GM18868 (cell line): ENCODE measurements around the gene KLHDC4.
"Not testable (repeated sequence)": the region's sequence is repeated elsewhere in the genome, so short reads cannot be mapped to it uniquely, and the experiment has no call there.

Experiments used
- ATAC-seq: cut with Tn5 transposase; IDR thresholded peaks from one replicate; pipeline ENCODE4 v1.9.1; 2021; ENCODE audit warnings: mild to moderate bottlenecking, moderate library complexity; ENCODE audit not compliant: unreplicated experiment

KLHDC4 gene

GRCh38 chr16:87721622-87722585, 43.9 kb downstream of the KLHDC4 start:
- no peak for ATAC-seq

- no peak for ATAC-seq
Observed at GRCh38 chr16:87720446-87720845, 45.3 kb downstream of the KLHDC4 start.

- ATAC-seq: not testable (repeated sequence)
Observed at GRCh38 chr16:87718831-87719230, 47.0 kb downstream of the KLHDC4 start.

- no peak for ATAC-seq
Observed at GRCh38 chr16:87715658-87716057, 50.1 kb downstream of the KLHDC4 start.

GRCh38 chr16:87715231-87715630, 50.6 kb downstream of the KLHDC4 start:
- no peak for ATAC-seq

- no peak for ATAC-seq
Observed at GRCh38 chr16:87713451-87714229, 52.1 kb downstream of the KLHDC4 start.

- ATAC-seq: no peak
Observed at GRCh38 chr16:87712184-87712762, 53.5 kb downstream of the KLHDC4 start.

GRCh38 chr16:87710887-87711286, 54.9 kb downstream of the KLHDC4 start:
- no peak for ATAC-seq

GRCh38 chr16:87709677-87710076, 56.1 kb downstream of the KLHDC4 start:
- ATAC-seq: no peak

GRCh38 chr16:87708881-87709638, 56.7 kb downstream of the KLHDC4 start:
- ATAC-seq: no peak

GRCh38 chr16:87707714-87708580, 57.8 kb downstream of the KLHDC4 start:
- no peak for ATAC-seq

- no peak for ATAC-seq
Observed at GRCh38 chr16:87707097-87707496, 58.7 kb downstream of the KLHDC4 start.

- ATAC-seq: no peak
Observed at GRCh38 chr16:87706278-87707000, 59.3 kb downstream of the KLHDC4 start.

- ATAC-seq: no peak
Observed at GRCh38 chr16:87705771-87706277, 60.0 kb downstream of the KLHDC4 start.

- ATAC-seq: no peak
Observed at GRCh38 chr16:87704754-87705353, 60.9 kb downstream of the KLHDC4 start.

- no peak for ATAC-seq
Observed at GRCh38 chr16:87703835-87704375, 61.9 kb downstream of the KLHDC4 start.

GRCh38 chr16:87703071-87703470, 62.7 kb downstream of the KLHDC4 start:
- ATAC-seq: no peak

- ATAC-seq: peak; percentile 48
Observed at GRCh38 chr16:87702325-87702811, 63.4 kb downstream of the KLHDC4 start.
